Caco-2 (cell line): Measurements from ENCODE around the gene ZSCAN2. TPM values are rescaled to one million over a fixed set of nuclear protein-coding genes. Genes with fewer than 3 reads are reported as not detected.

Experiments used
- BruUV-seq: library from RNA; stranded (reverse); fragments of 400-500 nt; replicated peaks from 2 replicates; lab custom pipeline; 2021; lab: Mats Ljungman, UMichigan
- CTCF ChIA-PET: fragments of 300-600 bp; sonication (Branson Sonifier 250); formaldehyde crosslinking; loops from one replicate; lab custom pipeline; 2022; ENCODE audit warnings: antibody characterized with exemption; lab: Charles Lee
- POLR2A ChIA-PET: fragments of 300-600 bp; sonication (Branson Sonifier 250); formaldehyde crosslinking; loops from one replicate; lab custom pipeline; 2022; ENCODE audit warnings: antibody characterized with exemption; lab: Charles Lee
- DNase-seq, 2 experiments: peaks; one replicate each; pipeline versions ENCODE4 v3.0.0 to v3.0.0-alpha.2; 2020 to 2022
- H3K27me3 ChIP-seq: replicated peaks from 2 replicates; pipeline ENCODE4 v1.6.0; 2011; ENCODE audit warnings: low read length; ENCODE audit not compliant: control insufficient read depth, insufficient read depth
- H3K36me3 ChIP-seq: 2 replicates; pipeline ENCODE4 v1.5.1; 2011; ENCODE audit warnings: low read length; ENCODE audit not compliant: control insufficient read depth, insufficient read depth
- H3K4me1 ChIP-seq: fragments of 250-450 bp; sonication (Bioruptor Pico); 2 replicates; pipeline ENCODE4 v1.5.1; 2020; ENCODE audit warnings: mild to moderate bottlenecking
- H3K4me3 ChIP-seq: 2 replicates; pipeline ENCODE4 v1.5.1; 2011; ENCODE audit warnings: low read depth, mild to moderate bottlenecking, control low read depth, low read length
- H3K9me3 ChIP-seq: fragments of 250-450 bp; sonication (Bioruptor Pico); 2 replicates; pipeline ENCODE4 v1.5.1; 2020; ENCODE audit warnings: mild to moderate bottlenecking, moderate library complexity
- H3K27ac Mint-ChIP-seq: one replicate; pipeline ENCODE4 v1.8.0; 2022; ENCODE audit warnings: mixed read lengths; ENCODE audit not compliant: unreplicated experiment
- H3K27me3 Mint-ChIP-seq: one replicate; pipeline ENCODE4 v1.8.0; 2022; ENCODE audit warnings: mixed read lengths; ENCODE audit not compliant: insufficient read depth, unreplicated experiment
- H3K36me3 Mint-ChIP-seq: one replicate; pipeline ENCODE4 v1.8.0; 2022; ENCODE audit warnings: mild to moderate bottlenecking, mixed read lengths; ENCODE audit not compliant: insufficient read depth, unreplicated experiment
- H3K4me1 Mint-ChIP-seq: one replicate; pipeline ENCODE4 v1.8.0; 2022; ENCODE audit warnings: low read depth, mixed read lengths; ENCODE audit not compliant: unreplicated experiment
- H3K4me3 Mint-ChIP-seq: one replicate; pipeline ENCODE4 v1.8.0; 2022; ENCODE audit warnings: mild to moderate bottlenecking, moderate library complexity, mixed read lengths; ENCODE audit not compliant: unreplicated experiment
- H3K9me3 Mint-ChIP-seq: one replicate; pipeline ENCODE4 v1.8.0; 2022; ENCODE audit warnings: mixed read lengths; ENCODE audit not compliant: unreplicated experiment
- intact Hi-C: fragments of 100-400 bp; cut with micrococcal nuclease; formaldehyde crosslinking; loops from one replicate; pipeline ENCODE4 v1.10.0; 2022; ENCODE audit not compliant: unreplicated experiment
- total RNA-seq: library from RNA; stranded (reverse); gene quantifications from 2 replicates; pipeline ENCODE4 v1.2.3, GENCODE V29; 2022
- TF ChIP-seq, protein P1 (sequence below), 2 experiments: fragments of 200-600 bp in 1 of 2; IDR thresholded peaks; 1 replicate in 1 of 2; 2 replicates in 1 of 2; pipeline versions ENCODE4 v1.5.1 to v1.8.0; 2011 to 2022; ENCODE audit warnings: antibody characterized with exemption in 1 of 2, control low read depth in 1 of 2, inconsistent platforms in 1 of 2, low read depth in 1 of 2, low read length in 1 of 2, mild to moderate bottlenecking in 1 of 2, moderate library complexity in 1 of 2; ENCODE audit not compliant: insufficient read depth in 1 of 2, severe bottlenecking in 1 of 2, unreplicated experiment in 1 of 2

Gene ZSCAN2
- total RNA-seq, 1 experiment from 2014 or later, result 12.9 TPM

DNA sequence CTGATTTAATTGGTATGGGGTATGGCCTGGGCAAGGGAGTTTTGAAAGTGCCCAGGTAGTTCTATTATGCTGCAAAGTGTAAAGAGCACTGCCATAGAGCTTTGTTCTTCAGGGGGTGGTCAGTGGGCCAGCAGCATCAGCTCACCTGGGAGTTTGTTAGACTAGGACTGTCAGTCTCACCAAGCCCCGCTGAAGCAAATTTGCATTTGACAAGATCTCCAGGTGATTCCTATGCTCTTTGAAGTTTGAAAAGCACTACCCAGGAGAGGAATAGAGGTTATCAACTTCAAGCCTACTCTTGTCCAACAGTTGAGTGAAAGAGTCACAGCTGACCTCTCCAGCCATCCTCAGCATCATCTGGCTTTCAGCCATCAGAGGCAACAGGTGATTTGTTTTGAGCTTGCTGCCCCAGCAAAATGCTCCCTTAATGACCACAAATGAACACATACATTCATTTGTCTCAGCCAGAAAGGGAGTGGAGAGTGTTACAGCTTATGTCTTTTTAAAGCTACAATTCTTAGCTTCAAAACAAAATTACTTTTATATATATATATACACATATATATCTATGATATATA lies 8.0 kb downstream of the ZSCAN2 start:
- Mint-ChIP-seq H3K4me1 (peaks cover 41% of the 10 kb centered on the region), H3K36me3 (peaks cover 17% of the 10 kb centered on the region), H3K4me3 (no peak overlapping the region), H3K9me3 (no peaks in the 10 kb centered on the region), H3K27ac (no peak overlapping the region), H3K27me3 (no peaks in the 10 kb centered on the region)
- intact Hi-C loops, result loop anchor here (10.0 kb wide), 1 partner anchor 106 kb away; the partner anchor contains the start of gene SEC11A
- H3K9me3 ChIP-seq, result no peaks in the 10 kb centered on the region
- no peak overlapping the region for H3K4me3 ChIP-seq
- CTCF ChIA-PET, result no interaction called here
- TF ChIP-seq, protein P1, sequence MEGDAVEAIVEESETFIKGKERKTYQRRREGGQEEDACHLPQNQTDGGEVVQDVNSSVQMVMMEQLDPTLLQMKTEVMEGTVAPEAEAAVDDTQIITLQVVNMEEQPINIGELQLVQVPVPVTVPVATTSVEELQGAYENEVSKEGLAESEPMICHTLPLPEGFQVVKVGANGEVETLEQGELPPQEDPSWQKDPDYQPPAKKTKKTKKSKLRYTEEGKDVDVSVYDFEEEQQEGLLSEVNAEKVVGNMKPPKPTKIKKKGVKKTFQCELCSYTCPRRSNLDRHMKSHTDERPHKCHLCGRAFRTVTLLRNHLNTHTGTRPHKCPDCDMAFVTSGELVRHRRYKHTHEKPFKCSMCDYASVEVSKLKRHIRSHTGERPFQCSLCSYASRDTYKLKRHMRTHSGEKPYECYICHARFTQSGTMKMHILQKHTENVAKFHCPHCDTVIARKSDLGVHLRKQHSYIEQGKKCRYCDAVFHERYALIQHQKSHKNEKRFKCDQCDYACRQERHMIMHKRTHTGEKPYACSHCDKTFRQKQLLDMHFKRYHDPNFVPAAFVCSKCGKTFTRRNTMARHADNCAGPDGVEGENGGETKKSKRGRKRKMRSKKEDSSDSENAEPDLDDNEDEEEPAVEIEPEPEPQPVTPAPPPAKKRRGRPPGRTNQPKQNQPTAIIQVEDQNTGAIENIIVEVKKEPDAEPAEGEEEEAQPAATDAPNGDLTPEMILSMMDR (IDR thresholded peaks at IDR 0.05; ENCODE audit: insufficient read depth in 1 of 2, low read depth in 1 of 2, low read length in 1 of 2, severe bottlenecking in 1 of 2, unreplicated experiment in 1 of 2), result no peak
- peaks cover 4% of the 10 kb centered on the region for H3K36me3 ChIP-seq
- DNase-seq, result no peak
- H3K27me3 ChIP-seq, result no peaks in the 10 kb centered on the region
- BruUV-seq, result no TSS peak
- peaks cover 31% of the 10 kb centered on the region for H3K4me1 ChIP-seq
- POLR2A ChIA-PET, result no interaction called here

DNA sequence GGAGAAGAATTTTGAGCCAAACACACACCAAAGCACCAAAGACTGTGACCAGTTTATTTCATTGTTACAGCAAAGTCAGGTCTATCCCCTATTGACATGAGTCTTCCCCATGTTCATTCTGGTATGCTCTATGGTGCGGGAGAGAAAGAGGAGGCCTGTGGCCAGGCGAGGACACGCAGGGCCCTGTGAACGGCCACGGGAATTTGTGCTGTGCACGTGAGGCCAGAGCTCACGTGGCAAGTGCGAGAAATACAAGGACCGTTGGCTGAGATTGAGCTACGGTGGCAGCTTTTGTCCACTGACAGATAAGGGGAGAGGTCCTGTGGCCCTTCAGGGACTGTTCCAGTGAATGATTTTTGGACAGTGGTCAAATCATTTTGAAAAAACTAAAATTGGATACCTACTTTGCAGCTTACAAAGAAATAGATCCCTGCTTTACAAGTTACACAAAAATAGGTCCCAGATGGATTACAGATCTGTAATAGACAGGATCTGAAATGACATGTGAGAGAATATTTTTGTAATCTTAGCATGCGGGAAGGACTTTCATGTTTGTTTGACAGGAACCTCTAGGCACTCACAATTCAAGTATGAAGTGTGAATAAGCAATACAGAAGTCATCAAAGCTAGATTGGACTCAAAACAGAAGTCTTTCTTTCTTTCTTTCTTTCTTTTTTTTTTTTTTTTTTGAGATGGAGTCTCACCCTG lies 9.2 kb downstream of the ZSCAN2 start:
- POLR2A ChIA-PET, result interaction anchor here (0.6 kb wide), 1 partner anchor 22 kb away, joined by 4 read pairs; no protein-coding TSS in a partner anchor
- DNase-seq, result no peak
- no peaks in the 10 kb centered on the region for H3K9me3 ChIP-seq
- no peaks in the 10 kb centered on the region for H3K27me3 Mint-ChIP-seq
- CTCF ChIA-PET, result no interaction called here
- no peak overlapping the region for H3K27ac Mint-ChIP-seq
- no peaks in the 10 kb centered on the region for H3K27me3 ChIP-seq
- peaks cover 9% of the 10 kb centered on the region for H3K36me3 Mint-ChIP-seq
- no peak overlapping the region for H3K4me3 ChIP-seq
- H3K4me3 Mint-ChIP-seq, result no peak overlapping the region
- intact Hi-C loops, result loop anchor here (10.0 kb wide), 1 partner anchor 105 kb away; the partner anchor contains the start of gene SEC11A
- H3K4me1 ChIP-seq, result peaks cover 31% of the 10 kb centered on the region
- no TSS peak for BruUV-seq
- H3K9me3 Mint-ChIP-seq, result no peaks in the 10 kb centered on the region
- H3K4me1 Mint-ChIP-seq, result peaks cover 40% of the 10 kb centered on the region
- TF ChIP-seq, protein P1 (IDR thresholded peaks at IDR 0.05; ENCODE audit: insufficient read depth in 1 of 2, low read depth in 1 of 2, low read length in 1 of 2, severe bottlenecking in 1 of 2, unreplicated experiment in 1 of 2), result no peak
- H3K36me3 ChIP-seq, result peaks cover 4% of the 10 kb centered on the region

DNA sequence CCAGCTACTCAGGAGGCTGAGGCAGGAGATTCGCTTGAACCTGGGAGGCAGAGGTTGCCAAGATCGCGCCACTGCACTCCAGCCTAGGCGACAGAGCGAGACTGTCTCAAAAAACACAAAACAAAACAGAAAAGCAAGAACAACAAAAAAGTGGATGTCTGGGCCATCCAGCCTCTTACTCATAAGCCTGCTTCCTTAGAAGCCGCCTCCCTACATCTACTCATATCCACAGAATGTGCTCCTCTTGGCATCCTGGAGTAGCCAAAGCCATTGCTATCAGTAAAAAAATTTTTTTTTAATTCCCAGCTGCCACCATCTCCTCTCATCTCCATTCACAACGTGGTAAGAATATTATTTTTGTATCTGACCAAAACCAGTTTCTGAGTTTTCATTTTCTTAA lies 10.8 kb downstream of the ZSCAN2 start:
- Histone ChIP-seq H3K4me1 (peaks cover 14% of the 10 kb centered on the region), H3K4me3 (no peak overlapping the region), H3K36me3 (0 out of 2 replicates have a peak, but pooled peaks cover 1% of the 10 kb centered on the region), H3K27me3 (no peaks in the 10 kb centered on the region), H3K9me3 (no peaks in the 10 kb centered on the region)
- ChIA-PET POLR2A (no interaction called here), CTCF (no interaction called here)
- H3K9me3 Mint-ChIP-seq, result no peaks in the 10 kb centered on the region
- H3K27me3 Mint-ChIP-seq, result no peaks in the 10 kb centered on the region
- no TSS peak for BruUV-seq
- H3K27ac Mint-ChIP-seq, result no peak overlapping the region
- peaks cover 7% of the 10 kb centered on the region for H3K36me3 Mint-ChIP-seq
- no peak overlapping the region for H3K4me3 Mint-ChIP-seq
- no peak for DNase-seq
- TF ChIP-seq, protein P1 (IDR thresholded peaks at IDR 0.05; ENCODE audit: insufficient read depth in 1 of 2, low read depth in 1 of 2, low read length in 1 of 2, severe bottlenecking in 1 of 2, unreplicated experiment in 1 of 2), result no peak
- peaks cover 24% of the 10 kb centered on the region for H3K4me1 Mint-ChIP-seq
- intact Hi-C loops, result no loop called here
